ENCODE results near the gene DDX27. TPM values are rescaled to one million over a fixed set of nuclear protein-coding genes. Genes with fewer than 3 reads are reported as not detected.

The DDX27 gene
- total and polyA plus RNA-seq, 9 of the 15 experiments (the other 6 are each of a cell fraction or from before 2014, with no cell fraction given), result 17.9 to 79.3 (median 57.0) TPM

- peak overlapping the region; percentile 95 for H3K27ac ChIP-seq (ENCODE audit: extremely low read depth, low read depth, low read length)
- peak overlapping the region; percentile 89 to 99 for H3K9ac ChIP-seq (ENCODE audit: insufficient read depth in 1 of 2, low read depth in 2 of 2, low read length in 2 of 2)
- intact Hi-C loops (cut with micrococcal nuclease), result no loop called here
- H3K4me1 ChIP-seq (replicated peaks in 1 of 2; ENCODE audit: control insufficient read depth in 2 of 2, insufficient read depth in 2 of 2, low read length in 2 of 2), result peaks cover 19 to 42% of the 10 kb centered on the region in 2 experiments
- peak overlapping the region; percentile 99 for H3K4me2 ChIP-seq (ENCODE audit: insufficient read depth, low read length)
- H3K79me2 ChIP-seq (ENCODE audit: control insufficient read depth, insufficient read depth, low read length), result peaks cover 98% of the 10 kb centered on the region
- POLR2A ChIA-PET, result interaction anchor here (0.7 to 6.0 kb wide), 14 partner anchors 8 to 647 kb away, joined by 3 to 68 read pairs (median 3); no protein-coding TSS in a partner anchor
- DNase-seq (ENCODE audit: extremely low read depth in 1 of 4, low spot score in 3 of 4), result no peak
- no peak overlapping the region for H2AFZ ChIP-seq (ENCODE audit: low read depth, low read length)
- peaks cover 2% of the 10 kb centered on the region; the same call in 1 of the 2 replicates for H3K9me3 ChIP-seq (replicated peaks; ENCODE audit: control insufficient read depth, insufficient read depth, low read depth, low read length)
- CTCF ChIA-PET (ENCODE audit: low intra/inter-chr PET ratio), result no interaction called here
- H3K36me3 ChIP-seq (ENCODE audit: control insufficient read depth, insufficient read depth, low read length), result peaks cover 85% of the 10 kb centered on the region
- FAIRE-seq, result no peak
- no peaks in the 10 kb centered on the region for H3K27me3 ChIP-seq (ENCODE audit: control insufficient read depth in 2 of 2, insufficient read depth in 2 of 2, low read length in 2 of 2)
- in situ Hi-C loops (cut with MboI), result no loop called here
- H3K4me3 ChIP-seq, result peak overlapping the region; percentile 93
- H4K20me1 ChIP-seq (replicated peaks; ENCODE audit: control insufficient read depth, insufficient read depth, low read length), result peaks cover 75% of the 10 kb centered on the region
- 3% methylated on average over 9 of the region's 9 CpGs for WGBS (ENCODE audit: insufficient coverage, low coverage, missing lambda C conversion rate)
- no peak for ATAC-seq
- peaks cover 21% of the 10 kb centered on the region for H3K9me1 ChIP-seq (ENCODE audit: control insufficient read depth, insufficient read depth, low read length)
- no TSS peak for BruUV-seq (replicated peaks)
- TF ChIP-seq U2AF2 (optimal IDR thresholded peaks at IDR 0.05; ENCODE audit: low read depth, low read length) (no peak), ZNF780A (CRISPR knock-in tag; IDR thresholded peaks at IDR 0.05) (no peak), ZNF764 (CRISPR knock-in tag; IDR thresholded peaks at IDR 0.05; ENCODE audit: low read depth) (no peak), CREBBP (IDR thresholded peaks at IDR 0.05; ENCODE audit: low read depth, low read length) (no peak), ZNF830 (CRISPR knock-in tag; IDR thresholded peaks at IDR 0.05) (no peak), ZNF740 (CRISPR knock-in tag; IDR thresholded peaks at IDR 0.05) (no peak), ZNF740 (tag; IDR thresholded peaks at IDR 0.05) (no peak), ZBTB7A (IDR thresholded peaks at IDR 0.05; ENCODE audit: borderline replicate concordance, control insufficient read depth, low read depth, low read length) (no peak), SP1 (CRISPR knock-in tag; IDR thresholded peaks at IDR 0.05) (no peak), PHB (CRISPR knock-in tag; IDR thresholded peaks at IDR 0.05) (no peak), TFAM (CRISPR knock-in tag; conservative IDR thresholded peaks at IDR 0.05) (no peak), E2F6 (IDR thresholded peaks at IDR 0.05; ENCODE audit: borderline replicate concordance in 1 of 2, extremely low read depth in 1 of 2, insufficient read depth in 1 of 2, insufficient read length in 1 of 2, low read depth in 1 of 2, low read length in 1 of 2, poor library complexity in 1 of 2, severe bottlenecking in 1 of 2) (no peak), GMEB1 (CRISPR knock-in tag; IDR thresholded peaks at IDR 0.05) (no peak), NCOA4 (IDR thresholded peaks at IDR 0.05; ENCODE audit: partially characterized antibody) (no peak), STAT5B (CRISPR knock-in tag; IDR thresholded peaks at IDR 0.05) (no peak), BDP1 (IDR thresholded peaks at IDR 0.05; ENCODE audit: insufficient read depth, insufficient read length) (no peak), NCOA2 (IDR thresholded peaks at IDR 0.05; ENCODE audit: partially characterized antibody in 2 of 2) (no peak), LEF1 (IDR thresholded peaks at IDR 0.05) (no peak), CHD1 (IDR thresholded peaks at IDR 0.05; ENCODE audit: low read length) (peak; percentile 61)
These were observed 62.8 kb downstream of the DDX27 start for GRCh38 chr20:49281913-49282467.
